22Rv1 (cell line): ENCODE results near the gene LPAR6.

ENCODE experiments used
- H3K27ac ChIP-seq: fragments of 450-650 bp; 2 replicates; pipeline ENCODE4 v1.5.1; 2017
- CTCF ChIP-seq: fragments of 450-650 bp; IDR thresholded peaks from 2 replicates; pipeline ENCODE4 v1.5.1; 2017; ENCODE audit warnings: mild to moderate bottlenecking
- ZFX ChIP-seq: fragments of 450-650 bp; IDR thresholded peaks from 2 replicates; pipeline ENCODE4 v1.6.1; 2017; ENCODE audit warnings: antibody characterized with exemption, borderline replicate concordance

The LPAR6 gene

GRCh38 chr13:48402325-48402932, 10.5 kb downstream of the LPAR6 start:
- no peak overlapping the region for H3K27ac ChIP-seq
- TF ChIP-seq ZFX (no peak), CTCF (no peak)

GRCh38 chr13:48401480-48401879, 11.4 kb downstream of the LPAR6 start:
- peak overlapping the region; percentile 63 for H3K27ac ChIP-seq
- no peak for TF ChIP-seq CTCF
- TF ChIP-seq ZFX: no peak

- H3K27ac ChIP-seq: peak overlapping the region; percentile 63
- no peak for TF ChIP-seq ZFX
- TF ChIP-seq CTCF: no peak
These were observed 12.0 kb downstream of the LPAR6 start for GRCh38 chr13:48400850-48401291.

GRCh38 chr13:48400090-48400694, 12.7 kb downstream of the LPAR6 start:
- TF ChIP-seq ZFX (no peak), CTCF (no peak)
- H3K27ac ChIP-seq: peak overlapping the region; percentile 63

- peak overlapping the region; percentile 63 for H3K27ac ChIP-seq
These were observed 14.3 kb downstream of the LPAR6 start for GRCh38 chr13:48398450-48399095.

GRCh38 chr13:48397744-48398143, 15.2 kb downstream of the LPAR6 start:
- peak overlapping the region; percentile 63; the same call in 1 of the 2 replicates for H3K27ac ChIP-seq
- TF ChIP-seq CTCF: no peak

More at GRCh38 chr13:48398450-48399095, 14.3 kb downstream of the LPAR6 start:
- TF ChIP-seq ZFX (no peak), CTCF (no peak)

- TF ChIP-seq ZFX (no peak), CTCF (no peak)
- H3K27ac ChIP-seq: no peak overlapping the region
These were observed 19.2 kb downstream of the LPAR6 start for GRCh38 chr13:48393698-48394085.
